T-cell (primary cell): Measurements from ENCODE around the gene KIR3DL1. TPM values are rescaled to one million over a fixed set of nuclear protein-coding genes. Genes with fewer than 3 reads are reported as not detected.
"Not testable (repeated sequence)": the region's sequence is repeated elsewhere in the genome, so short reads cannot be mapped to it uniquely, and the experiment has no call there.

Experiments
- ATAC-seq, 4 experiments: fragments of 200-7000 bp in 3 of 4; fragments of 150-1000 bp in 1 of 4; cut with Tn5 transposase; replicated peaks in 1 of 4; 1 replicate in 3 of 4; 2 replicates in 1 of 4; pipeline ENCODE4 v1.10.0; 2021; ENCODE audit warnings: moderate library complexity in 3 of 4, mild to moderate bottlenecking in 2 of 4, moderate number of reproducible peaks in 1 of 4
- CTCF ChIA-PET, 2 donors: fragments of 300-600 bp; sonication (Branson Sonifier 250); formaldehyde crosslinking; loops; one replicate each; lab custom pipeline; 2022; ENCODE audit warnings: antibody characterized with exemption in 2 of 2; lab: Charles Lee
- POLR2A ChIA-PET, 2 donors: fragments of 300-600 bp; sonication (Branson Sonifier 250); formaldehyde crosslinking; loops; one replicate each; lab custom pipeline; 2022; ENCODE audit warnings: antibody characterized with exemption in 2 of 2; lab: Charles Lee
- DNase-seq, 35 experiments: peaks; one replicate each; pipeline versions ENCODE4 v3.0.0 to v3.0.0-alpha.2; 2013 to 2023
- H3K27ac ChIP-seq: one replicate; pipeline ENCODE4 v1.5.1; 2013; ENCODE audit warnings: low read length
- H3K27me3 ChIP-seq, 2 experiments: replicated peaks in 1 of 2; 1 replicate in 1 of 2; 2 replicates in 1 of 2; pipeline versions ENCODE4 v1.6.1 to v1.7.0; 2013; ENCODE audit warnings: low read length in 1 of 2, mixed read lengths in 1 of 2; ENCODE audit not compliant: control insufficient read depth in 2 of 2, insufficient read depth in 2 of 2; ENCODE audit errors: extremely low read depth in 1 of 2
- H3K36me3 ChIP-seq, 2 donors: 1 replicate in 1 of 2; 2 replicates in 1 of 2; pipeline versions ENCODE4 v1.6.1 to v1.7.0; 2013; ENCODE audit warnings: low read length in 1 of 2; ENCODE audit not compliant: control insufficient read depth in 2 of 2, insufficient read depth in 1 of 2; ENCODE audit errors: extremely low read depth in 1 of 2
- H3K4me1 ChIP-seq, 2 experiments: 1 replicate in 1 of 2; 2 replicates in 1 of 2; pipeline versions ENCODE4 v1.6.1 to v1.7.0; 2013; ENCODE audit warnings: low read length in 2 of 2, mixed read lengths in 1 of 2; ENCODE audit not compliant: insufficient read depth in 2 of 2, control insufficient read depth in 1 of 2; ENCODE audit errors: extremely low read depth in 1 of 2
- H3K4me3 ChIP-seq, 2 donors: 1 replicate in 1 of 2; 2 replicates in 1 of 2; pipeline versions ENCODE4 v1.5.1 to v1.7.0; 2013; ENCODE audit warnings: mild to moderate bottlenecking in 2 of 2, low read length in 1 of 2, moderate library complexity in 1 of 2; ENCODE audit not compliant: control insufficient read depth in 1 of 2; ENCODE audit errors: extremely low read depth in 1 of 2
- H3K9me3 ChIP-seq: 2 replicates; pipeline ENCODE4 v1.7.0; 2013
- H3K27ac Mint-ChIP-seq, 2 donors: one replicate each; pipeline ENCODE4 v1.8.0; 2020 to 2021; ENCODE audit warnings: mild to moderate bottlenecking in 2 of 2, mixed read lengths in 2 of 2
- H3K27me3 Mint-ChIP-seq, 2 donors: one replicate each; pipeline ENCODE4 v1.8.0; 2021 to 2022; ENCODE audit warnings: mixed read lengths in 2 of 2
- H3K36me3 Mint-ChIP-seq: one replicate; pipeline ENCODE4 v1.8.0; 2021; ENCODE audit warnings: mixed read lengths
- H3K4me1 Mint-ChIP-seq, 3 donors: one replicate each; pipeline ENCODE4 v1.8.0; 2020 to 2022; ENCODE audit warnings: mixed read lengths in 3 of 3, mild to moderate bottlenecking in 1 of 3
- H3K4me3 Mint-ChIP-seq, 3 donors: one replicate each; pipeline ENCODE4 v1.8.0; 2020 to 2022; ENCODE audit warnings: mild to moderate bottlenecking in 3 of 3, mixed read lengths in 3 of 3, moderate library complexity in 3 of 3
- H3K9me3 Mint-ChIP-seq, 3 donors: one replicate each; pipeline ENCODE4 v1.8.0; 2020 to 2022; ENCODE audit warnings: mixed read lengths in 3 of 3
- WGBS: methylation state at CpG from one replicate; pipeline ENCODE4 v1.1.5; 2013; ENCODE audit warnings: missing lambda C conversion rate; ENCODE audit not compliant: insufficient coverage; 5-methylcytosine and 5-hydroxymethylcytosine counted together
- total RNA-seq, 35 experiments: library from RNA in 6 of 35; stranded (reverse) in 6 of 35; fragments of 120-200 nt in 1 of 35; gene quantifications; one replicate each; pipeline versions ENCODE4 v1.2.1 to v1.2.4 and lab custom pipeline; 2013 to 2026

Gene KIR3DL1
- total RNA-seq, 5 donors from 2014 or later (not counting 1 experiment from before 2014, with no cell fraction given), result 0.44 to 0.68 (median 0.54) TPM; not detected in 1

GRCh38 chr19:54825326-54825725 is 9.1 kb downstream of the KIR3DL1 start:
- H3K9me3 ChIP-seq, ATAC-seq, POLR2A ChIA-PET, H3K27ac Mint-ChIP-seq, H3K36me3 Mint-ChIP-seq, H3K36me3 ChIP-seq, H3K4me1 Mint-ChIP-seq, H3K4me1 ChIP-seq, H3K4me3 ChIP-seq, H3K27ac ChIP-seq, H3K4me3 Mint-ChIP-seq, H3K27me3 ChIP-seq, CTCF ChIA-PET, H3K9me3 Mint-ChIP-seq: not testable (repeated sequence)
- peaks cover 14% of the 10 kb centered on the region in 2 donors for H3K27me3 Mint-ChIP-seq
- 57% methylated on average over 3 of the region's 7 CpGs for WGBS
- peak in 1 of 35 experiments; percentile 7 for DNase-seq

DNA sequence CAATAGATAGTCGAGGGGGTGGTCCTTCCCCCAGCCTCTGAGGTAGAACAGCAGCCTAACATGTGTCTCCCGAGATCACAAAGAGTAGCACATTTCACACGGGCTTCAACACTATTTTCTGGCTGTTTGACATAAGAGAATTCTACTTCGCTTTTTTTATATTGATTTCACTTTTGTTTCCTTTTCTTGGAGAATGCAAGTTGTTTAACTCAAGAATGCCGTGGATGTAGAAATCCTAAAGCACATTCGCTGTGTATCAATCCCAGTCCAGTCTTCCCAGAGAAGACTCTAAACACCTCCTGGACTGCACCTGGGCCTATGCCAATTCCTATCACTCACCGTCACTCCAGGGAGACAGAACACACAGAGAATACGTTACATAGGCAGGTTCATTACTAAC is 11.8 kb downstream of the KIR3DL1 start:
- H3K4me3 Mint-ChIP-seq, H3K36me3 Mint-ChIP-seq, CTCF ChIA-PET, H3K9me3 ChIP-seq, ATAC-seq, H3K36me3 ChIP-seq, POLR2A ChIA-PET, H3K4me1 Mint-ChIP-seq, H3K4me1 ChIP-seq, H3K27ac Mint-ChIP-seq, DNase-seq, H3K9me3 Mint-ChIP-seq, H3K27ac ChIP-seq, H3K27me3 ChIP-seq, H3K4me3 ChIP-seq: not testable (repeated sequence)
- peaks cover 14% of the 10 kb centered on the region in 2 donors for H3K27me3 Mint-ChIP-seq
- WGBS, result 17% methylated on average over 1 of the region's 8 CpGs

DNA sequence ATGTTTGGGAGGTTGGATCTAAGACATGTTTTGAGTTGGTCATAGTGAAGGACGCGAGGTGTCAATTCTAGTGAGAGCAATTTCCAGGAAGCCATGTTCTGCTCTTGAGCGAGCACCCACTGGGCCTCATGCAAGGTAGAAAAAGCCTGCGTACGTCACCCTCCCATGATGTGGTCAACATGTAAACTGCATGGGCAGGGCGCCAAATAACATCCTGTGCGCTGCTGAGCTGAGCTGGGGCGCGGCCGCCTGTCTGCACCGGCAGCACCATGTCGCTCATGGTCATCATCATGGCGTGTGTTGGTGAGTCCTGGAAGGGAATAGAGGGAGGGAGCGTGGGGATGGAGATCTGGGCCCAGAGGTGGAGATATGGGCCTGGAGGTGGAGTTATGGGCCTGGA is 16.2 kb downstream of the KIR3DL1 start, which contains the start of gene KIR2DS4:
Gene KIR2DS4 (plus strand): TSS at position 181 of the 400 bp plus-strand sequence.
- H3K27ac ChIP-seq, ATAC-seq, H3K4me1 Mint-ChIP-seq, H3K4me1 ChIP-seq, H3K9me3 Mint-ChIP-seq, H3K36me3 ChIP-seq, H3K4me3 ChIP-seq, H3K27me3 ChIP-seq, CTCF ChIA-PET, H3K9me3 ChIP-seq, H3K36me3 Mint-ChIP-seq, H3K27me3 Mint-ChIP-seq, H3K4me3 Mint-ChIP-seq, H3K27ac Mint-ChIP-seq, POLR2A ChIA-PET: not testable (repeated sequence)
- whole genome bisulfite sequencing, result 86% methylated on average over 8 of the region's 14 CpGs
- peak in 2 of 35 experiments; percentile 35 to 42 for DNase-seq

DNA sequence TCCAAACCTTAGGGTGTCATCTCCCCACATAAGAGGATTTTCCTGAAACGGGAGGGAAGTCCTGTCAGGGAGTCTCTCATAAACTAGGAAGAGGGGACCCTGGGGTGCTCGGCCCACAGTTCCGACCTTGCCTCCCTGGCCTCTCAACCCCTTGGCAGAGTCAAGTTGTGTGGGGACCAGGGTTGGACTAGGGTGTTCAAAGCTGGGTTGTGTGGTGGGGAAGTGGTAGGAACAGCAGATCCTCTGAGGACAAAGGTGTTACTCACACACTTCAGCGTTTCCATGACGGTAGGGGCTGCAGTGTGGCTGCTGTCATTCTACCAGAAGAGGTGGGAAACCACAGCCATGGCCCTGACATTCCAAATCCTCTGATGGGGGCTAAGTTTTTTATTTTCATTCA is 18.9 kb downstream of the KIR3DL1 start:
- POLR2A ChIA-PET, H3K9me3 Mint-ChIP-seq, H3K27ac ChIP-seq, H3K36me3 Mint-ChIP-seq, H3K27me3 Mint-ChIP-seq, H3K4me3 Mint-ChIP-seq, H3K27me3 ChIP-seq, H3K36me3 ChIP-seq, H3K4me3 ChIP-seq, H3K9me3 ChIP-seq, H3K4me1 ChIP-seq, H3K4me1 Mint-ChIP-seq, ATAC-seq, CTCF ChIA-PET, H3K27ac Mint-ChIP-seq: not testable (repeated sequence)
- DNase-seq, result peak in 3 of 35 experiments; percentile 9 to 34 (median 13)
- WGBS, result no CpG with 5 or more reads among the region's 5 CpGs

DNA sequence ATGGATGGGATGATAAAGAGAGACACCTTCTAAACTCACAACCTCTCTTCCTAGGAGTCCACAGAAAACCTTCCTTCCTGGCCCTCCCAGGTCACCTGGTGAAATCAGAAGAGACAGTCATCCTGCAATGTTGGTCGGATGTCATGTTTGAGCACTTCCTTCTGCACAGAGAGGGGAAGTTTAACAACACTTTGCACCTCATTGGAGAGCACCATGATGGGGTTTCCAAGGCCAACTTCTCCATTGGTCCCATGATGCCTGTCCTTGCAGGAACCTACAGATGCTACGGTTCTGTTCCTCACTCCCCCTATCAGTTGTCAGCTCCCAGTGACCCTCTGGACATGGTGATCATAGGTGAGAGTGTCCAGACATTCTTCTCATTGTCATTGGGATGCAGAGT is 21.3 kb downstream of the KIR3DL1 start:
- H3K4me1 ChIP-seq, CTCF ChIA-PET, H3K27ac Mint-ChIP-seq, H3K9me3 ChIP-seq, H3K4me1 Mint-ChIP-seq, DNase-seq, H3K4me3 ChIP-seq, H3K36me3 ChIP-seq, H3K27me3 Mint-ChIP-seq, H3K4me3 Mint-ChIP-seq, POLR2A ChIA-PET, H3K9me3 Mint-ChIP-seq, H3K27ac ChIP-seq, ATAC-seq, H3K36me3 Mint-ChIP-seq, H3K27me3 ChIP-seq: not testable (repeated sequence)
- 33% methylated on average over 1 of the region's 2 CpGs for WGBS

DNA sequence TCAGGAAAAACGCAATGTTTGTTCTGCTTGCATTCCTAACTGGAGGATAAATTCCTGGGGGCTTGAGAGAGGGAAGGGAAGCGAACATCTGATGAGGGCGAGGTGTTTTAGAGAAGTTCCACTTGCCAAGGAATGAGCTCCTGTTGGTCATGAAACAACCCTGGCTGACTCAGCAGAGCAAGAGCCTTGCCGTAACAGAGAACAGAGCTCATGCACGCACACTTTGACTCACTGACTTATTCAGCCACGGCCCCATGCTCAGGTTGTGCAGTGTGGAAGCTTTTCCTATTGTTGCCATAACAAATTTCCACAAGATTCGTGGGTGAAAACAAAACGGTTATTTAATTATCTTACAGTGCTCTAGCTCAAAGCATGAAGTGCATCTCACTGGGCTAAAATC is 26.9 kb downstream of the KIR3DL1 start:
- H3K27me3 ChIP-seq, DNase-seq, H3K36me3 ChIP-seq, ATAC-seq, H3K4me1 Mint-ChIP-seq, H3K27ac ChIP-seq, H3K27ac Mint-ChIP-seq, CTCF ChIA-PET, H3K9me3 ChIP-seq, H3K4me3 ChIP-seq, H3K9me3 Mint-ChIP-seq, POLR2A ChIA-PET, H3K4me1 ChIP-seq, H3K36me3 Mint-ChIP-seq, H3K4me3 Mint-ChIP-seq: not testable (repeated sequence)
- peaks cover 9 to 20% of the 10 kb centered on the region in 2 donors for H3K27me3 Mint-ChIP-seq
- WGBS, result 57% methylated on average over 3 of the region's 8 CpGs

DNA sequence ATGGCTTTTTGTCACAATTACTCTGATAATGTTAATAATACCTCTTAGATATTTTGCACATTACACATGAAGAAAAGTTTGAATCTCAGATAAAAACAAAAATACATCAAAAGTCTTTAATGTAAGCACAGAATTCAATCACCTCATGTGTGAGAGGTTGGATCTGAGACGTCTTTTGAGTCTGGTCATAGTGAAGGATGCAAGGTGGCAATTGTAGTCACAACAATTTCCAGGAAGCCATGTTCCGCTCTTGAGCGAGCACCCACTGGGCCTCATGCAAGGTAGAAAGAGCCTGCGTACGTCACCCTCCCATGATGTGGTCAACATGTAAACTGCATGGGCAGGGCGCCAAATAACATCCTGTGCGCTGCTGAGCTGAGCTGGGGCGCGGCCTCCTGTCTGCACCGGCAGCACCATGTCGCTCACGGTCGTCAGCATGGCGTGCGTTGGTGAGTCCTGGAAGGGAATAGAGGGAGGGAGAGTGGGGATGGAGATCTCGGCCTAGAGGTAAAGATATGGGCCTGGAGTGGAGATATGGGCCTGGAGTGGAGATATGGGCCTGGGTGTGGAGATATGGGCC is 33.9 kb downstream of the KIR3DL1 start, which contains the start of gene KIR3DL2:
Gene KIR3DL2 (plus strand): TSS at position 383 of the 580 bp plus-strand sequence. CDS start 33 bp downstream, at position 416.
- H3K4me3 ChIP-seq, ATAC-seq, H3K36me3 ChIP-seq, H3K9me3 ChIP-seq, CTCF ChIA-PET, H3K36me3 Mint-ChIP-seq, H3K4me1 ChIP-seq, H3K9me3 Mint-ChIP-seq, H3K27me3 ChIP-seq, POLR2A ChIA-PET, H3K4me1 Mint-ChIP-seq: not testable (repeated sequence)
- Mint-ChIP-seq H3K4me3 (peak within 1 kb of the TSS in 2 of 3 donors; percentile 32 to 46), H3K27me3 (peaks cover 18 to 24% of the 10 kb centered on the region in 2 donors), H3K27ac (peak within 1 kb of the TSS in 1 of 2 donors; percentile 46)
- H3K27ac ChIP-seq, result peak within 1 kb of the TSS; percentile 41
- DNase-seq, result peak in 7 of 35 experiments; percentile 3 to 36 (median 14)
- WGBS, result 80% methylated on average over 11 of the region's 16 CpGs
